ENCODE measurements around the gene VTCN1.

Gene VTCN1

DNA sequence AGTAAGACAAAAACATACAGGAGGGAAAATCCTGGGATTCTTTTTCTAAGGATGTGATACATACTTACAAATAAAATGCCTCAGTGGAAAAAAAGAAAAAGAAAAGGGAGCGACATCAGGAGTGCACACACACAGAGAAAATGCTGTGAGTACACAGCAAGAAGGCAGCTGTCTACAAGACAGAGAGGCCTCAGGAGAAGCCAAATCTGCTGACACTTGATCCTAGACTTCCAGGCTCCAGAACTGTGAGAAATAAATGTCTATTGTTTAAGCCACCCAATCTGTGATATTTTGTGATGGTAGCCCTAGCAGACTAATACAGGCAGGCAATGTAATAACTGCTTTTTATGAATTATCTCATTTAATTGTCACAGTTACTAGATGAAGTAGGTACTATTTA lies 72.2 kb downstream of the VTCN1 start:
- DNase-seq (ENCODE audit: low spot score), result no peak
- in situ Hi-C loops (cut with MboI; ENCODE audit: low sequenced_read_pairs, unreplicated experiment), result no loop called here
- TF ChIP-seq, protein P1, sequence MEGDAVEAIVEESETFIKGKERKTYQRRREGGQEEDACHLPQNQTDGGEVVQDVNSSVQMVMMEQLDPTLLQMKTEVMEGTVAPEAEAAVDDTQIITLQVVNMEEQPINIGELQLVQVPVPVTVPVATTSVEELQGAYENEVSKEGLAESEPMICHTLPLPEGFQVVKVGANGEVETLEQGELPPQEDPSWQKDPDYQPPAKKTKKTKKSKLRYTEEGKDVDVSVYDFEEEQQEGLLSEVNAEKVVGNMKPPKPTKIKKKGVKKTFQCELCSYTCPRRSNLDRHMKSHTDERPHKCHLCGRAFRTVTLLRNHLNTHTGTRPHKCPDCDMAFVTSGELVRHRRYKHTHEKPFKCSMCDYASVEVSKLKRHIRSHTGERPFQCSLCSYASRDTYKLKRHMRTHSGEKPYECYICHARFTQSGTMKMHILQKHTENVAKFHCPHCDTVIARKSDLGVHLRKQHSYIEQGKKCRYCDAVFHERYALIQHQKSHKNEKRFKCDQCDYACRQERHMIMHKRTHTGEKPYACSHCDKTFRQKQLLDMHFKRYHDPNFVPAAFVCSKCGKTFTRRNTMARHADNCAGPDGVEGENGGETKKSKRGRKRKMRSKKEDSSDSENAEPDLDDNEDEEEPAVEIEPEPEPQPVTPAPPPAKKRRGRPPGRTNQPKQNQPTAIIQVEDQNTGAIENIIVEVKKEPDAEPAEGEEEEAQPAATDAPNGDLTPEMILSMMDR (IDR thresholded peaks at IDR 0.05; ENCODE audit: borderline replicate concordance, control extremely low read depth, extremely low read depth, insufficient read depth, missing control alignments), result no peak

GRCh38 chr1:117138106-117138505 lies 72.6 kb downstream of the VTCN1 start:
- in situ Hi-C loops (cut with MboI; ENCODE audit: low sequenced_read_pairs, unreplicated experiment), result no loop called here
- TF ChIP-seq, protein P1 (IDR thresholded peaks at IDR 0.05; ENCODE audit: borderline replicate concordance, control extremely low read depth, extremely low read depth, insufficient read depth, missing control alignments), result no peak
- no peak for DNase-seq (ENCODE audit: low spot score)

DNA sequence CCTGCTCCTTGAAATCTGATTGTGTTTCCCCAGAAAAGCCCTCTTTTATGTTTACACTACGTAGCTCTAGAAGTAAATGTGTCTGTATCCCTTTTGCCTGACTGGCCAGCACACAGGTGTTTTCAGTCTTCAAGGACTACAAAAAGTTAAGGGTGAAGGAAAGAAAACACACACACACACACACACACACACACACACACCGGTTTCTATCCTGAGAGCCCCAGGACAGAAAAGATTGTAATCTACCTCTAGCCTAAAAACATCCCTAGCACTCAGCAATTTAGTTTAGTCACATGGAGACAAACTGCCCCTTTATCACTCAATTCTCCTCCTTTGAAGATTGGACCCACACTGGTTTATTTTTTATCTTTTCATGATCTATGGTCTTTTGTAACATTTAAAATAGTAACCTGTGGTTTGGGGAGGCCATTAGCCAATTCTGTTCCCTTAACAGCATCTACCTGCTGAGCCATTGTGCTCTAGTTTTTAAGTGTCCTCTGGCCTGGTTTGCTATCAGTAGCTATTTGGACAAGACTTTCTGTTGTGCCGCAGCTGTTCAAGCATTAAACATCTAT lies 73.4 kb downstream of the VTCN1 start:
- TF ChIP-seq, protein P1 (IDR thresholded peaks at IDR 0.05; ENCODE audit: borderline replicate concordance, control extremely low read depth, extremely low read depth, insufficient read depth, missing control alignments), result no peak
- in situ Hi-C loops (cut with MboI; ENCODE audit: low sequenced_read_pairs, unreplicated experiment), result no loop called here
- no peak for DNase-seq (ENCODE audit: low spot score)

DNA sequence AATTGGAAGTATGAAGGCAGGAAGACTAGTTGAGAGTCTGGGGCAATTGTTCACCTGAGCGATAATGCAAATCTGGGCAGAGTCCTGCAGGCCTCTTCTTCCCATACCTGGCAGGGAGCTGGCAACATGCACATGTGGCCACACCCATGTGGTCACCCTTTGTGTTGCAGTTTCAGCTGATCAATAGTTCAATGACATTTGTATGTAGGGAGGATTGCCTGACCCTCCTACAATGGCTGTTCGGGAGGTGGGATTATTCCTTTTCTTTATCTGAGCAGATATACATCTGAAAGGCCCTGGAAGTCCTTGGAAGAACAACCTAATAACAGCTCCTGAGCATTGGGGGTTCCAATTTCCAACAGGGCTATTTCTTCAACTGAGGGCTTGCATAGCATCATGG lies 74.0 kb downstream of the VTCN1 start:
- in situ Hi-C loops (cut with MboI; ENCODE audit: low sequenced_read_pairs, unreplicated experiment), result no loop called here
- TF ChIP-seq, protein P1 (IDR thresholded peaks at IDR 0.05; ENCODE audit: borderline replicate concordance, control extremely low read depth, extremely low read depth, insufficient read depth, missing control alignments), result no peak
- DNase-seq (ENCODE audit: low spot score), result no peak

GRCh38 chr1:117135329-117135728 lies 75.4 kb downstream of the VTCN1 start:
- in situ Hi-C loops (cut with MboI; ENCODE audit: low sequenced_read_pairs, unreplicated experiment), result no loop called here
- no peak for DNase-seq (ENCODE audit: low spot score)
- TF ChIP-seq, protein P1 (IDR thresholded peaks at IDR 0.05; ENCODE audit: borderline replicate concordance, control extremely low read depth, extremely low read depth, insufficient read depth, missing control alignments), result no peak

DNA sequence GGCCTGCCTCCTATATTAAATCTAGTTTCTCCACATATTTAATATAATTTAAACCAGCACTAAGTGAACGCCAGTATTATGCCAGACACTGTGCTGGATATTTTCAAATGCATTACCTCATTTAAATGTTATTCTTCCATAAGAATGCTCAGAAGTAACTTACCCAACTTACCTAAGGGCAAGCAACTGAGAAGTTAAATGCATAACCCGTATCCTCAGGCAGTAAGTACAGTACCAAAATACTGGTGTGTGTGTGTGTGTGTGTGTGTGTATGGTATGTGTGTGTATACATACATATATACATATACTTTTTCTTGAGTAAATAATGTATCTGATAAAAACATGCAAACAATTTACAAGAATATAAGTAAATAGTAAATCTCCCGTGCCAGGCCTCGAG lies 80.2 kb downstream of the VTCN1 start:
- TF ChIP-seq, protein P1 (IDR thresholded peaks at IDR 0.05; ENCODE audit: borderline replicate concordance, control extremely low read depth, extremely low read depth, insufficient read depth, missing control alignments), result no peak
- in situ Hi-C loops (cut with MboI; ENCODE audit: low sequenced_read_pairs, unreplicated experiment), result no loop called here
- DNase-seq (ENCODE audit: low spot score), result no peak

Measured in GM13976 (cell line).